Stimulated activated CD8-positive, alpha-beta memory T cell treated with anti-CD3 and anti-CD28 coated beads, Interleukin-7, amount 100 ng/mL, for 1 hour (primary cell): Measurements from ENCODE around the gene BST1.
"Not testable (repeated sequence)": the region's sequence is repeated elsewhere in the genome, so short reads cannot be mapped to it uniquely, and the experiment has no call there.

Experiments
- DNase-seq, 2 donors: peaks; one replicate each; pipeline ENCODE4 v3.0.0-alpha.2; 2020; ENCODE audit warnings: low read depth in 2 of 2

Gene BST1

GRCh38 chr4:15711762-15712161 is 8.9 kb downstream of the BST1 start:
- DNase-seq = no peak

DNA sequence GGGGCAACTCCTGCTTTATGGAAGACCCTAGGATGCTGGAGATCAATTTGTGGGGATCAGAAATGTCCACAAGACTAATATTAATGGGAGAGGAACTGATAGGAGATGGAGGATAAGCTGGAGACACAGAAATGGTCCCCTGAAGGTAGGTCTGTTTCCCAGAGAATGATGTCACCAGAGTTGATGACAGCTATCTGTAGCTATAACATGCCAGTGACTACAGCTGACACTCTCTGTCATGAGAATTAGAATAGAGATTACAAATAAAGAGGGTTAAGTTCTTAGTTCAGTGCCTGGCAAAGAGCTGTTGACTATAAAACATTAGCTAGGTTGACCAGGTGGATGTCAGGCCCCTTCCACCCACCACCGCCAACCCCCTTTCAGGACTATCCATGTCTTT is 9.3 kb downstream of the BST1 start:
- DNase-seq = no peak

GRCh38 chr4:15714141-15714540 is 11.3 kb downstream of the BST1 start:
- no peak for DNase-seq

GRCh38 chr4:15714646-15715435 is 12.0 kb downstream of the BST1 start:
- DNase-seq = no peak

GRCh38 chr4:15716115-15716514 is 13.2 kb downstream of the BST1 start:
- DNase-seq = no peak

- DNase-seq = no peak
These were observed 14.2 kb downstream of the BST1 start for GRCh38 chr4:15717086-15717485.

GRCh38 chr4:15717657-15718416 is 15.0 kb downstream of the BST1 start:
- DNase-seq = no peak

DNA sequence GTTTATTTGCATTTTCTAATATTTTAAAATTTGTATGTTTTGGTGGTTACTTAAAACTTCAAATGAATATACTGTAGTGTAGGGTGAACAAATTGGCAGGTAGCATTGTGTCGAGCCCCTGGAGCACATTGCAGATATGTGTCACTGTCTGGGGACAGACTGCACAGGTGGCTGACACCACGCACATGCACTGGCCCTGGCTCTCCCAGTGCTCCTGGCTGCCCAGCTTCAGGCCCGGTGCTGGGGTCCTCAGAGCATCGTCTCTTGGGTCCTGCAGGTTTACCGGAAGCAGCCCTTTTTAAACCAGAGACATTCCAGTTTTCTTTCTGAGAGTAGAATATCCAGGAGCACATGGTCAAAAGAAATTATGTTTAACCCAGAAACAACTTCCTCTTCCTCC is 15.6 kb downstream of the BST1 start:
- DNase-seq = no peak

DNA sequence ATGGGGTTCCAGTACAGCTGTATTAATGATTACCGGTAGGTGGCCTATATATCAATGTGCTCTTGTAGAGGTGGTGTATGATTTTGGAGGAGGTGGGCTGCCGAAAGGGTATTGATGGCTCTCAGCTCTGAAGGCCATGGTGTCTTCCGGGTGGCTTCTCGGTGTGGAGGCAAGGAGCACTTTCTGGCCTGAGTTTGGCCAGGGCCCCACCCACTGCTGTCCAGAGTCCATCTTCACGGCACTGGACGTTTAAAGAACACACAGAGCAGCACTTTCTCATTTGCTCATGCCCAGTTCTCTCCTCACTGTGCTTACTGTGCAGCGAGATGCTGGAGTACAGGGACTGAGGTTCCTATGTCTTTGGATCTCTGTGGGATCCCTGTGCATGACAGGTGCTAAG is 16.1 kb downstream of the BST1 start:
- no peak for DNase-seq

- DNase-seq = no peak
These were observed 16.6 kb downstream of the BST1 start for GRCh38 chr4:15719506-15719905.

GRCh38 chr4:15720851-15721250 is 18.0 kb downstream of the BST1 start:
- no peak for DNase-seq

- no peak for DNase-seq
These were observed 22.7 kb downstream of the BST1 start for GRCh38 chr4:15725608-15726007.

DNA sequence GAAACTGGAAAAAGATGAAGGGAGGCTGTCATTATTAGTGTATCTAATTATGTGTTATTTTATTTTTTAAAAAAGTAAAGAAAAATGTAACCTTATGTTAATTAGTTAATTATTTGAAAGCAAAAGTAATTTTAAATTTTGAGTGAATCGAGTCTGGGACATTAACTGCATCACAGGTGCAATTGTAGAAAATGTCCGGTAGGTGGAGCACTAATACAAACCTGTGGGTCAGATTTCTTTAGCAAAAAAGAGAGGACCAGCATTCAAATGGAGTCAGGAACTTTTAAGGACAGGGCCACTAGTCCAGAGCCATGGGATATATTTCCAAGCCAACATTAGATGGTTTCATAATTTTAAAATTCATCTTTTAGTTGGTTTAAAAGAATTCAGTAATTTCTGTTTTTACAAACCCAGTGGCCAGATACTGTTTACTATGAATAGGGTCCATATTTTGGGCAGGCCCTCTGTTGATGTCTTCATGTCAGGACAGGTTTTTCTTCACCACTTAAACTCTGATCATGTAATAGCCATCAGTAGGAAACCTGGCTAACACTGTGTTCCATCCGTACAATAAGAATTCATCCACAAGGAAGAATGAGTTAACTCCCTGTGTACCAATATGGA is 27.2 kb downstream of the BST1 start:
- peak in 1 of 2 donors; percentile 2 for DNase-seq

- DNase-seq = not testable (repeated sequence)
These were observed 30.2 kb downstream of the BST1 start for GRCh38 chr4:15733061-15733460.

- DNase-seq = no peak
These were observed 32.7 kb downstream of the BST1 start for GRCh38 chr4:15735536-15735935.

DNA sequence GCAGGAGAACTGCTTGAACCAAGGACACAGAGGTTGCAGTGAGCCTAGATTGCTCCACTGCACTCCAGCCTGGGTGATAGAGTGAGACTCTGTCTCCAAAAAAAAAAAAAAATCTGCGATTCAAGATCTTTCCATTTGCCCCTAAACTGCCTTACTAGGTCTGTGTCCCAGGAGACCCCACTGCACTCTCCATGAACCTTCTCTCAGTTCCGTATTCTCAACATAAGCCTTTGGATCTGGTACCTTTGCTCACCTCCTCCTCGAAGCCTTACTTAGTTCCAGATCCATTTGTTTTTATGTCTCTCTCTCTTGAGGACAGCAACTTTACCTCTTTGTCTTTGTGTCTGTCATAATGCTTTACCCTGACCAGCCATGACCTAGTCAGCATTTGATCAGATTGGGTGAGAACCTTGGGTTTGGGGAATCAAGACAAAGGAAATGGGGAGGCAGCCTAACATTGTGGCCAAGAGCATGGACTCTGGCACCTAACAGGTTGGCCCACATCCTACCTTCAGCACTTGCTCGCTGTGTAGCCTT is 33.7 kb downstream of the BST1 start:
- no peak for DNase-seq

GRCh38 chr4:15737255-15737654 is 34.4 kb downstream of the BST1 start:
- DNase-seq = no peak

- DNase-seq = no peak
These were observed 36.0 kb downstream of the BST1 start for GRCh38 chr4:15738877-15739276.

DNA sequence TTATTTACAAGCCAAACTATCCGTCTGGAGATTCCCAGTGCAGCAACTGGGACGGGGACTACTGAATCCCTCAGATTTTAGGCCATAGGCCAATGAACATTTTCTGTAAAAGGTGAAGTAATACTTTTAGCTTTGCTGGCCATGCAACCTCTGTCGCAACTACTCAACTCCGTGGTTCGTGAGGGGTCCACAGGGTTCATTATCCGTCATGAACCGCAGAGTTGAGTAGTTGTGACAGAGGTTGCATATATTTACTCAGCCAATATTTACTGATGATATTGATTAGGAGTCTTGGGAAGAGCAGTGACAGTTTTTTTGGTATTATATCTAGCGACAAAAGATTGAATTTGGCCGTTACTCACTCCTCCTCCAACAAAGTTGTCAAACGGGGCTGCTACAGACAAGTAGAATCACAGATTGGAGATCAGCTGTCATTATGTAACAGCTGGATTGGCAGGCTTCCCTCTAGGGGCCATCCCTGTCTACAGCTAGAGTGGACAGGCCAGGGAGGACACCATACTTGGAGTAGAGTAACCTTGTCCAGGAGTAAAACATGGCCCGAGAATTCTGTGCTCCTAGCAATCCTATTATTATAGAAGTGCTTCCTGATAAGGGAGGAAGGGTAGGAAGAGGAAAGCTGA is 38.0 kb downstream of the BST1 start:
- DNase-seq = no peak

GRCh38 chr4:15742083-15742582 is 39.3 kb downstream of the BST1 start:
- no peak for DNase-seq

DNA sequence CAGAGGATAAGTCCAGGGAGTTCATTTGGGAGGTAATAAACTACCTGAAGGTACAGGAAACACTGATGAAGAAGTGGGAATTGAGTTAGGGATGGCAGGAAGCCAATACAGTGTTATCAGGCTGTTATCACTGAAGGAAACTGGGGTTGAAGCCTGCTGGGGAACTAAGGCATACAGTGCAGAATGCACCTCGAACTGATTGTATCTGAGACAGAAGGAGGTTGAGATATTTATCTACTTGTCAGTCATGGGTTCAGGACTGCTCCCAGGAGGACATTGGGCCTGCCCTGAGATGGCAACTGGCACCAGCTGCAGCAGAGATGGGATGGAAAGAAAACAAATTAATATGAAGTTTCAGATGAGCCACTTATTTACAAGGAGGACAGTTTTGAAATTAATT is 39.8 kb downstream of the BST1 start:
- no peak for DNase-seq

DNA sequence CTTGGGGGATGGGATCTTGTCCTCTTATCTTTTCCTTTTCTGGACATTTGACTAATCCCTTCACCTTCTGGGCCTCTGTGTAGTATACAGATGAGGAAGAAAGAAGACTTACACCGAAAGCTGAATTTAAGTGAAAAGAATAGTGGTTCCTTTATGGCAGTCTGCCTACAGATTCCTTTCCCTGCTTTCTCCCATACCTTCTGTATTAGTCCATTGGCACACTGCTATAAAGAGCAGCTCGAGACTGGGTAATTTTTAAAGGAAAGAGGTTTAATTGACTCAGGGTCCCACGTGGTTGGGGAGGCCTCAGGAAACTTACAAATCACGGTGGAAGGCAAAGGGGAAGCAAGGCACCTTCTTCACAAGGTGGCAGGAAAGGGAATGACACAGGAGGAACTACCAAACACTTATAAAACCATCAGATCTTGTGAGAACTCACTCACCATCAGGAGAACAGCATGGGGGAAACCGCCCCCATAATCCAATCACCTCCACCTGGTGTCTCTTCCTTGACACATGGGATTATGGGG is 41.2 kb downstream of the BST1 start:
- no peak for DNase-seq
